WTC11 (cell line): Measurements from ENCODE around the gene ZFPM1.

Source experiments
- CBFB ChIP-seq: sonication (generic); formaldehyde crosslinking; IDR thresholded peaks from 2 replicates; pipeline ENCODE4 v1.8.1; 2022; ENCODE audit warnings: mild to moderate bottlenecking, low read depth, missing genetic modification reagents
- CTCF ChIP-seq: fragments of 200-600 bp; IDR thresholded peaks from 2 replicates; pipeline ENCODE4 v1.8.0; 2022; ENCODE audit warnings: antibody characterized with exemption
- ESRRA ChIP-seq: sonication (generic); formaldehyde crosslinking; IDR thresholded peaks from 2 replicates; pipeline ENCODE4 v1.8.1; 2022; ENCODE audit warnings: mild to moderate bottlenecking, missing genetic modification reagents, borderline replicate concordance
- FOXJ3 ChIP-seq: sonication (generic); formaldehyde crosslinking; IDR thresholded peaks from 2 replicates; pipeline ENCODE4 v1.9.0; 2021; ENCODE audit warnings: missing genetic modification reagents, mild to moderate bottlenecking, borderline replicate concordance
- FOXP1 ChIP-seq: sonication (generic); formaldehyde crosslinking; IDR thresholded peaks from 2 replicates; pipeline ENCODE4 v1.8.0; 2022; ENCODE audit warnings: missing genetic modification reagents, mild to moderate bottlenecking, moderate library complexity, borderline replicate concordance
- JUN ChIP-seq: sonication (generic); formaldehyde crosslinking; IDR thresholded peaks from 2 replicates; pipeline ENCODE4 v1.8.0; 2023; ENCODE audit warnings: mild to moderate bottlenecking, missing genetic modification reagents
- TEAD1 ChIP-seq: sonication (generic); formaldehyde crosslinking; IDR thresholded peaks from 2 replicates; pipeline ENCODE4 v1.8.0; 2022; ENCODE audit warnings: mild to moderate bottlenecking, missing genetic modification reagents
- TP53 ChIP-seq: sonication (generic); formaldehyde crosslinking; IDR thresholded peaks from 2 replicates; pipeline ENCODE4 v1.8.1; 2023; ENCODE audit warnings: mild to moderate bottlenecking, missing genetic modification reagents

DNA sequence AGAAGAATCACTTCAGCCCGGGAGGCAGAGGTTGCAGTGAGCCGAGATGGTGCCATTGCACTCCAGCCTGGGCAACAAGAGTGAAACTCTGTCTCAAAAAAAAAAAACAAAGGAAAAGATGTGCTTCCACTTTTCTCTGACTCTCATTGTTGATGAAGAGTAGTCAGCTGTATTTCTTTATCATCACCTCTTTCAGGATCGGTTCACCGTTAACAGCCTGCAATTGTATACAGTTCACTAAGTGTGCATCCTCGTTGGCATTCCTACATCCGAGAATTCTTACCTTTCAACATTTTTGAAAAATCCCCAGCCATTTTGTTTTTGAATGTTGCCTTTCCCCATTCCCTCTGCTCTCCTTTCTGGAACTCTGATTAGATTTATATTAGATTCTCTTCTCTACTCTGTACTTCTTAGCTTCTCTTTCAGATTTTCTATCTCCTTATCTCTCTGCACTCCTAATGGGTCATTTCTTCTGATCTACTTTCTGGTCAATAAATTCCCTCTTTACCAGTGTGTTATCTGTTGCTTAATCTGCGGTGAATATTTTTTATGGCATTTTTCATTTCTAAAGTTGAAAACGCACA, 90.2 kb downstream of the ZFPM1 start:
- TF ChIP-seq FOXJ3 (CRISPR knock-in tag) (no peak), FOXP1 (no peak), TP53 (no peak), CTCF (no peak), ESRRA (CRISPR knock-in tag) (no peak), CBFB (CRISPR knock-in tag) (no peak), JUN (no peak), TEAD1 (no peak)
